ENCODE data around the gene OR6C74. TPM values are rescaled to one million over a fixed set of nuclear protein-coding genes. Genes with fewer than 3 reads are reported as not detected.

Gene OR6C74
- total RNA-seq (not detected), polyA plus RNA-seq (not detected)
- long read RNA-seq, donor 1: 0 reads
- long read RNA-seq, donor 2: 0 reads
- long read RNA-seq, donor 3: 0 reads

DNA sequence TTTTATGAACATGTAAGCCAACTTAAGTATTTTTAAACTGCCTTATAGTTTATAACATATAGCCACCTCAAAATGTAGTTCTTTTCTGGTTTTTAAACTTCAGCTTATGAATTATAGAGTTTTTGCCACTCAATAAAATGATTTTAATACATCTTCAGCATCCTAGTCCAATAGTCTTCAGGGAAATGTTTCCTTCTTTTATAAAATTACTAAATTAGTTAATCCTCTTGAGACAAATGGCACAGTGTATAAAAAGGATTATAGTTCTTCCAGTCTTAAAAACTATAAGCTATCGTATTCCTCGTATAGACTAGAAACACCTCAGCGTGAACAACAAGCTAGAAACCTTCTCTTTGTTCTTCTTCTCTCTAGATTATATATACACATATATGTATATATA lies at the start of gene OR6C74:
OR6C74 (plus strand) TSS at position 301 of the 400 bp plus-strand sequence. CDS start 2,679 bp downstream, outside the sequence.
- 90 to 91% methylated on average over 3 of the region's 3 CpGs for whole genome bisulfite sequencing, 2 donors
- Histone ChIP-seq H3K27me3 (no peaks in the 10 kb centered on the region), H3K4me3 (no peak within 1 kb of the TSS), H3K27ac (no peak within 1 kb of the TSS), H3K36me3 (no peaks in the 10 kb centered on the region), H3K9me3 (no peaks in the 10 kb centered on the region), H3K4me1 (no peaks in the 10 kb centered on the region)
- TF ChIP-seq CTCF (IDR thresholded peaks at IDR 0.05): no peak
- no peak for DNase-seq
- intact Hi-C loops (cut with DNase I): no loop called here
- ATAC-seq: no peak

GRCh38 chr12:55220725-55221124 lies 23.7 kb upstream of the OR6C74 start, which contains the start of gene OR10A7:
Gene OR10A7, plus strand, starts transcription at chr12:55221025. Its CDS starts 0 bp downstream, at chr12:55221025.
- no peak within 1 kb of the TSS for H3K27ac ChIP-seq
- no peaks in the 10 kb centered on the region for H3K4me1 ChIP-seq
- no peaks in the 10 kb centered on the region for H3K27me3 ChIP-seq
- intact Hi-C loops (cut with DNase I): no loop called here
- 81% methylated on average over 2 of the region's 2 CpGs for WGBS, 2 donors
- no peak for ATAC-seq
- no peaks in the 10 kb centered on the region for H3K9me3 ChIP-seq
- no peak for TF ChIP-seq CTCF (IDR thresholded peaks at IDR 0.05)
- H3K4me3 ChIP-seq: no peak within 1 kb of the TSS
- no peak for DNase-seq
- no peaks in the 10 kb centered on the region for H3K36me3 ChIP-seq

- Histone ChIP-seq H3K27ac (no peak overlapping the region), H3K4me3 (no peak overlapping the region), H3K27me3 (peaks cover 0 to 7% (median 0%) of the 10 kb centered on the region in 7 donors), H3K9me3 (no peaks in the 10 kb centered on the region), H3K36me3 (no peaks in the 10 kb centered on the region), H3K4me1 (no peaks in the 10 kb centered on the region)
- intact Hi-C loops (cut with DNase I): no loop called here
- TF ChIP-seq CTCF (IDR thresholded peaks at IDR 0.05): no peak
- 50 to 59% methylated on average over 1 of the region's 1 CpG for WGBS, 2 donors
- ATAC-seq (no peak), DNase-seq (no peak)
Observed at GRCh38 chr12:55226523-55226922, 17.9 kb upstream of the OR6C74 start.

DNA sequence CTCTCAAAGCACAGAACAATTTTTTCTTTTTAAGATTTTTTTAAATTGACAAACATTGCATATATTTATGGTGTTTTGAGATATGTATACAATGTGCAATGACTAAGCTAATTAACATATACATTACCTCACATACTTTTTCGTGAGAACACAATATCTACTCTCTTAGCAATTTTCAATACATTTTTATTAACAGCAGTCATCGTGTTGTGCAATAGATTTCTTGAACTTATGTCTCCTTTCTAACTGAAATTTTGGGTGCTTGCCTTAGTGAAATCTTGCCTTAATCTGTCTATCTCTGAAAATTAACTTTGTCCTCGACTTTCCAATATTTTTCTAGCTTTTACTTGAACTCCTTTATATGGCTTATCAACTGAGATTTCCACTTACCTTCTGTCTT lies 16.8 kb upstream of the OR6C74 start:
- Histone ChIP-seq H3K4me1 (no peaks in the 10 kb centered on the region), H3K36me3 (no peaks in the 10 kb centered on the region), H3K4me3 (no peak overlapping the region), H3K9me3 (no peaks in the 10 kb centered on the region), H3K27ac (no peak overlapping the region), H3K27me3 (peaks cover 0 to 7% (median 0%) of the 10 kb centered on the region in 7 donors)
- ATAC-seq (no peak), DNase-seq (no peak)
- WGBS, 2 donors: 32 to 39% methylated on average over 3 of the region's 3 CpGs
- intact Hi-C loops (cut with DNase I): no loop called here
- TF ChIP-seq CTCF (IDR thresholded peaks at IDR 0.05): no peak
